ENCODE data around the gene TSPAN18.

DNA sequence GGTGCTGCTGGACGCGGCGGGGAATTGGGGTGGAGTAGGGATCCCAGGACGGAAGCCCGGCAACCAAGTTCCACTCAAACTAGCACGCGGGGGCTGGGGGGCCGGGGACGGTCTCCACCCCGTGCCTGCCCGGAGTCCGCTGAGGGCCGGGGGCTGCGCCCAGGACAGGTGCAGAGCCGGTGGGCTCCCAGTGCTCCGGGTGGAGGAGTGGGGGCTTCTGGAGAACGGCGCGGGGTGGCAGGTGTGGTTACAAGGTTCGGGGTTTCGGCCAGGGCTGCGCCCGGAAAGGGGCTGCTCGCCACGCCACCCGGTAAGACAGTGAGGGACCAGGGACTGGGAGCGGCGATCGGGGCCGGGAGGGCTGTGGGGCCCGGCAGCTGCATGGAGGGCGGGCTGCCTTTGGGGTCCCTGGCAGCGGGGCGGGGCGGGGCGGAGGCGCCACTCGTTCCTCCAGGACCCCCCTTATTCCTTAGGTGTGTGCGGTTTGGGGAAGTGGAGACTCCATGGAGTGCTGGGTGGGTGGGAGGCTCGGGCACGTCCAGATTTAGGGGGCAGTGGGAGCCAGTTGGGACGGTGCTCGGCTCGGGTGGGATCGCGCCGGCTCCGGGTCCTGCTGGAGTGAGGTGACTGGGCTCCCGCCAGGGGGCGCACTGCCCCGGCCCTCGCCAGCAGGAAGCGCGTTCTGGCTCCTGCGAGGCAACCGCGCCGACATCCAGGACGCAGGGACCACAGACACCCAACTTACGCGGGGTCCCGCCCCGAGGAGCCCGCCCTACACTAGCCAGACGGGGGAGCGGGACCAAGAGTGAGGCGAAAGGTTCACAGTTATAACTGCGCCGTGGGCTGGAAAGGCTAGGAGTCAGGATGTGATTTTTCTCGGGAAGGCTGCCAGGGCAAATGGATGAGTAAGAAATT is 868 bp downstream of the TSPAN18 start:
- TF ChIP-seq, protein P1, sequence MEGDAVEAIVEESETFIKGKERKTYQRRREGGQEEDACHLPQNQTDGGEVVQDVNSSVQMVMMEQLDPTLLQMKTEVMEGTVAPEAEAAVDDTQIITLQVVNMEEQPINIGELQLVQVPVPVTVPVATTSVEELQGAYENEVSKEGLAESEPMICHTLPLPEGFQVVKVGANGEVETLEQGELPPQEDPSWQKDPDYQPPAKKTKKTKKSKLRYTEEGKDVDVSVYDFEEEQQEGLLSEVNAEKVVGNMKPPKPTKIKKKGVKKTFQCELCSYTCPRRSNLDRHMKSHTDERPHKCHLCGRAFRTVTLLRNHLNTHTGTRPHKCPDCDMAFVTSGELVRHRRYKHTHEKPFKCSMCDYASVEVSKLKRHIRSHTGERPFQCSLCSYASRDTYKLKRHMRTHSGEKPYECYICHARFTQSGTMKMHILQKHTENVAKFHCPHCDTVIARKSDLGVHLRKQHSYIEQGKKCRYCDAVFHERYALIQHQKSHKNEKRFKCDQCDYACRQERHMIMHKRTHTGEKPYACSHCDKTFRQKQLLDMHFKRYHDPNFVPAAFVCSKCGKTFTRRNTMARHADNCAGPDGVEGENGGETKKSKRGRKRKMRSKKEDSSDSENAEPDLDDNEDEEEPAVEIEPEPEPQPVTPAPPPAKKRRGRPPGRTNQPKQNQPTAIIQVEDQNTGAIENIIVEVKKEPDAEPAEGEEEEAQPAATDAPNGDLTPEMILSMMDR (conservative IDR thresholded peaks at IDR 0.05; ENCODE audit: low read depth in 2 of 2) = peak; percentile 65 to 85
- no peak for TF ChIP-seq POLR2AphosphoS5 (IDR thresholded peaks at IDR 0.05; ENCODE audit: low read depth)

Measured in GM23338 (cell line).